Activated B cell treated with CpG ODN at 0.5 μM for 24 hours (primary cell): Measurements from ENCODE around the gene MARK3. TPM values are rescaled to one million over a fixed set of nuclear protein-coding genes. Genes with fewer than 3 reads are reported as not detected.
A peak's percentile ranks its signal among the peaks of the same experiment; 100 is the strongest.

Source experiments
- ATAC-seq: fragments of 200-7000 bp; cut with Tn5 transposase; one replicate; pipeline ENCODE4 v1.10.0; 2021; ENCODE audit warnings: low read depth, mild to moderate bottlenecking, moderate library complexity
- CTCF ChIA-PET: fragments of 350-600 bp; sonication (Branson Sonifier 250); formaldehyde crosslinking; loops from one replicate; lab custom pipeline; 2021; ENCODE audit warnings: antibody characterized with exemption; lab: Charles Lee
- POLR2A ChIA-PET: fragments of 350-600 bp; sonication (Branson Sonifier 250); formaldehyde crosslinking; loops from one replicate; lab custom pipeline; 2021; ENCODE audit warnings: antibody characterized with exemption; lab: Charles Lee
- DNase-seq: peaks from one replicate; pipeline ENCODE4 v3.0.0; 2022
- H3K27ac Mint-ChIP-seq: one replicate; pipeline ENCODE4 v1.8.0; 2020; ENCODE audit warnings: mixed read lengths
- H3K27me3 Mint-ChIP-seq: one replicate; pipeline ENCODE4 v1.8.0; 2021; ENCODE audit warnings: mixed read lengths
- H3K36me3 Mint-ChIP-seq: one replicate; pipeline ENCODE4 v1.8.0; 2021; ENCODE audit warnings: low read depth, mixed read lengths
- H3K4me1 Mint-ChIP-seq: one replicate; pipeline ENCODE4 v1.8.0; 2021; ENCODE audit warnings: mixed read lengths
- H3K4me3 Mint-ChIP-seq: one replicate; pipeline ENCODE4 v1.8.0; 2020; ENCODE audit warnings: mild to moderate bottlenecking, mixed read lengths
- H3K9me3 Mint-ChIP-seq: one replicate; pipeline ENCODE4 v1.8.0; 2020; ENCODE audit warnings: mixed read lengths
- intact Hi-C: fragments of 100-400 bp; cut with micrococcal nuclease; formaldehyde crosslinking; loops from one replicate; pipeline ENCODE4 v1.15.1; 2024
- total RNA-seq: library from RNA; stranded (reverse); gene quantifications from 2 replicates; pipeline ENCODE4 v1.2.3, GENCODE V29; 2022
- TF ChIP-seq, protein P1 (sequence below): fragments of 200-600 bp; IDR thresholded peaks from one replicate; pipeline ENCODE4 v1.8.0; 2022; ENCODE audit warnings: antibody characterized with exemption, mild to moderate bottlenecking

MARK3 gene
- total RNA-seq, 1 donor from 2014 or later, result 110 TPM

DNA sequence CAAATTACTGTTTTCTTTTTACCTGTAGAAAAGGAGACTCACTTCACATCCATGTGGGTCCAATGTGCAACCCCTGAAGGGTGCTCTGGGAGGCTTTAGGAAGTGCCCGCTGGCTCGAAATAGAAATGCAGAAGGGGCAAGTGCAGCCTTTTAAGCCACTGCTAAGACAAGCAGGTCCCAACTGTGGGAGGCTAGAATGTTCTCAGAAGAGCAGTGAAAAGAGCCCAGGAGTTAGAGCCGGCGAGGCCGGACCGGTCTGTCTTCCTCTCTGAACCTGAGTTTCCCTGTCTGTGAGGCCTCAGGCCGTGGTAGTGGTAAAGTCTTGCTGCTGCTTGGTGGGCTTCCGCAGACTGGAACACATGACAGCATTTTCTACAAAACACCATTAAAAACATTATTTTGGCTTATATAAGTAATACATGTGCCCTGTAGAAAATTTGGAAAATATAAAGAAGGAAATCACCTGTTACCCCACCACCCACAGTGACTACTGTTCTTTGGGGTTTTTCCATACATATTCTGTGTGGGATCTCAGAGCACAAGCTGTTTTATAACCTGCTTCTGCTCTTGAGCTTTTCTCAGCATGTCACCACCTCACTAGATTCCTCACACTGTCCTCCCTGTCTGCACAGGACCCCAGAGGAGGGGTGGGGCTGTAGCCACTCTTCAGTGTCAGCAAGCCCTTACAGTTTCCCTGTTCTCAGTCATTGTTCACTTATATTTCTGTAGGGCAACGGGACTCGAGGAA is 131.4 kb downstream of the MARK3 start:
- no peak overlapping the region for H3K27ac Mint-ChIP-seq
- no peaks in the 10 kb centered on the region for H3K27me3 Mint-ChIP-seq
- H3K36me3 Mint-ChIP-seq, result peaks cover 6% of the 10 kb centered on the region
- no peaks in the 10 kb centered on the region for H3K9me3 Mint-ChIP-seq
- no peak overlapping the region for H3K4me3 Mint-ChIP-seq
- TF ChIP-seq, protein P1, sequence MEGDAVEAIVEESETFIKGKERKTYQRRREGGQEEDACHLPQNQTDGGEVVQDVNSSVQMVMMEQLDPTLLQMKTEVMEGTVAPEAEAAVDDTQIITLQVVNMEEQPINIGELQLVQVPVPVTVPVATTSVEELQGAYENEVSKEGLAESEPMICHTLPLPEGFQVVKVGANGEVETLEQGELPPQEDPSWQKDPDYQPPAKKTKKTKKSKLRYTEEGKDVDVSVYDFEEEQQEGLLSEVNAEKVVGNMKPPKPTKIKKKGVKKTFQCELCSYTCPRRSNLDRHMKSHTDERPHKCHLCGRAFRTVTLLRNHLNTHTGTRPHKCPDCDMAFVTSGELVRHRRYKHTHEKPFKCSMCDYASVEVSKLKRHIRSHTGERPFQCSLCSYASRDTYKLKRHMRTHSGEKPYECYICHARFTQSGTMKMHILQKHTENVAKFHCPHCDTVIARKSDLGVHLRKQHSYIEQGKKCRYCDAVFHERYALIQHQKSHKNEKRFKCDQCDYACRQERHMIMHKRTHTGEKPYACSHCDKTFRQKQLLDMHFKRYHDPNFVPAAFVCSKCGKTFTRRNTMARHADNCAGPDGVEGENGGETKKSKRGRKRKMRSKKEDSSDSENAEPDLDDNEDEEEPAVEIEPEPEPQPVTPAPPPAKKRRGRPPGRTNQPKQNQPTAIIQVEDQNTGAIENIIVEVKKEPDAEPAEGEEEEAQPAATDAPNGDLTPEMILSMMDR, result no peak
- DNase-seq (no peak), ATAC-seq (no peak)
- intact Hi-C loops, result no loop called here
- ChIA-PET CTCF (interaction anchor here (1.0 to 1.6 kb wide), 2 partner anchors 29 to 32 kb away, joined by 3 to 5 read pairs; no protein-coding TSS in a partner anchor), POLR2A (no interaction called here)
- peaks cover 10% of the 10 kb centered on the region for H3K4me1 Mint-ChIP-seq

DNA sequence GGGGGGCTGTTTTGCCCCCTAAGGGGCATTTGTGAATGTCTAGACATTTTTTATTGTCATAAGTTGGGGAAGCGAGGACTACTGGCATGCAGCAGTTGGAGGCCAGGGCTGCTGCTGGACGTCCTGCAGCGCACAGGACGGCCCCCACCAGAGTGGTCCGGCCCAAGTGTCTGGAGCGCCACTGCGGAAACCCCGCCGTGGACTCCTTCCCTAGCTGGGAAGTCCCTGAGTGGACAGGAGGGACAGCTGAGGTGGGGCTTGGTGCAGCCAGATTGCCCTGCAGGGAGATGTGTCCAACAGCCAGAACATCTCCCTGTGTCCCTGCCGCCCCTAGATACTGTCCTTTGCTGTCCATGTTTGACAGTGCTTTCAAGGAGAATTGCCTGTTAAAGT is 132.0 kb downstream of the MARK3 start:
- POLR2A ChIA-PET, result interaction anchor here (0.5 kb wide), 1 partner anchor 103 kb away, joined by 3 read pairs; no protein-coding TSS in a partner anchor
- TF ChIP-seq, protein P1, result no peak
- CTCF ChIA-PET, result interaction anchor here (1.0 kb wide), 1 partner anchor 28 kb away, joined by 3 read pairs; no protein-coding TSS in a partner anchor
- Mint-ChIP-seq H3K27me3 (no peaks in the 10 kb centered on the region), H3K9me3 (no peaks in the 10 kb centered on the region), H3K4me1 (peaks cover 10% of the 10 kb centered on the region), H3K4me3 (no peak overlapping the region), H3K27ac (no peak overlapping the region), H3K36me3 (peaks cover 6% of the 10 kb centered on the region)
- ATAC-seq (no peak), DNase-seq (no peak)
- intact Hi-C loops, result no loop called here

DNA sequence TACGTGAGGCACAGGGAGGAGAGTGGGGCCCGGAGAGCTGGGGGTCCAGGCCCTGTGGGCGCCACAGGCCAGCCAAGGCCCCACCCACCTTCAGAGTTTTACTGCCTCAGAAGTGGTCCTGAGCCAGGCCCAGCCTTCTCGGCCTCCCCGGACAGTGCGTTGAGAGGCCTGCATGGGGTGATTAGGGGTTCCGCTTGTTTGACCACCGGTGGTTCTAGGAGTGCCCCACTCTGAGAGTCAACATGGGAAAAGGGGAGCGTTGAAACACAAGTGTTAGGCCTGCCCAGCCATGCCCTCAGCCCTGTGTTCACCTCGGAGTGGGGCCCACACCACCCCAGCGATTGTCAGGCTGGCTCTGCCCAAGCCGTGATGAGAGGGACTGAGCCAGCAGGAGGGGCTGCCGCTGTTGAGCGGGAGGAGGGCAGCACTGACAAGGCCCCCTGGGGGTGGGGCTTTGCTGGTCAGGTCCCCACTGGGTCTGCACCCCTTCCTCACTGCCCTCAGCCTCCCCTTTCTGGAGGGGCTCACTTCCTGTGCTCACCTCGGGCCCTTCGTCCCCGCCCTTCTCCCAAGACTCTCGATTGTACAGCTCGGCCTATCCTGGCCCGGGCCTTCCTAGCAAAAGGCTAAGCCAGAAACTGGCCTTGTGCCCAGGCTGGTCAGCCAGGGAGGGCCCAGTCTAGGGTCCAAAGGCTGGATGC is 132.7 kb downstream of the MARK3 start:
- H3K27ac Mint-ChIP-seq, result no peak overlapping the region
- no peaks in the 10 kb centered on the region for H3K9me3 Mint-ChIP-seq
- H3K4me3 Mint-ChIP-seq, result no peak overlapping the region
- H3K27me3 Mint-ChIP-seq, result no peaks in the 10 kb centered on the region
- H3K36me3 Mint-ChIP-seq, result peaks cover 2% of the 10 kb centered on the region
- peaks cover 10% of the 10 kb centered on the region for H3K4me1 Mint-ChIP-seq
- intact Hi-C loops, result loop anchor here (1.0 kb wide), 2 partner anchors 18 to 28 kb away; no protein-coding TSS in a partner anchor
- TF ChIP-seq, protein P1, result no peak
- ChIA-PET POLR2A (interaction anchor here (0.5 to 1.1 kb wide), 3 partner anchors 9 to 102 kb away, joined by 3 to 4 read pairs (median 4); no protein-coding TSS in a partner anchor), CTCF (interaction anchor here (0.5 to 4.2 kb wide), 11 partner anchors 9 to 1359 kb away, joined by 3 to 70 read pairs (median 5); partner anchors contain the start of gene TRMT61A)
- DNase-seq (no peak), ATAC-seq (no peak)

DNA sequence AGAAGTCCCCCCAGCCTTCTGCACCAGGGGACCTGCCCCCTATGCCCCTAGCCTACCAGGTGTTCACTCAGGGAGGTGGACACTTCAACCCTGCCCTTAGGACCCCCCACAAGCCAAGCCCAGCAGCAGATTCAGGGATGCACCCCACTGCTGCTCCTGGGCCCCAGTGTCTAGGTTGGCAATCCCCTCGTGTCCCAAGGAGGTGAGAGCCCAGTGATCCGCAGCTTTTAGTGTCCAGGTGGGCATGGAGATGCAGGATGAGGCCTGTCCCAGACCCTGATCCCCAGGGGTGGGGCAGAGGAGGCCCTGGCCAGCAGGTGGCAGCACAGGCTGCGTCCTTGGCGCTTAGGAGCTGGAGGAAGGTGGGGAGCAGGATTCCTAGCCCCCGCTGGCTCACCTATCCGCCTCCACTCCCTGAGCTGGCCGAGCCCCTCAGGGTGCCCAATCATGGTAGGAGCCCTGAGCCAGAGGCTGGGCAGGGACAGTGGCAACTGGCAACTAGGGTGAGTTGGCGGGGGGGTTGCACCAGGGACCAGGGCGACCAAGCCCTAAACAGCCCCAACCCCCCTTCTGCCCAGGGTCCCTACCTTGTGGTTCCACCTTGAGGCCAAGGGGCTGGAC is 133.3 kb downstream of the MARK3 start:
- H3K9me3 Mint-ChIP-seq, result no peaks in the 10 kb centered on the region
- H3K27me3 Mint-ChIP-seq, result no peaks in the 10 kb centered on the region
- H3K27ac Mint-ChIP-seq, result no peak overlapping the region
- no peaks in the 10 kb centered on the region for H3K36me3 Mint-ChIP-seq
- ATAC-seq (peak; percentile 20), DNase-seq (peak; percentile 69)
- ChIA-PET CTCF (interaction anchor here (0.5 to 4.2 kb wide), 15 partner anchors 10 to 1360 kb away, joined by 3 to 70 read pairs (median 5); partner anchors contain the start of gene TRMT61A), POLR2A (interaction anchor here (0.6 to 1.3 kb wide), 5 partner anchors 9 to 32 kb away, joined by 3 to 4 read pairs (median 4); partner anchors contain the start of gene TRMT61A)
- intact Hi-C loops, result loop anchor here (1.0 kb wide), 2 partner anchors 18 to 28 kb away; no protein-coding TSS in a partner anchor
- H3K4me3 Mint-ChIP-seq, result no peak overlapping the region
- H3K4me1 Mint-ChIP-seq, result peaks cover 11% of the 10 kb centered on the region
- TF ChIP-seq, protein P1, result peak; percentile 28
